ENCODE data around the gene EPB41L1. TPM values are rescaled to one million over a fixed set of nuclear protein-coding genes. Genes with fewer than 3 reads are reported as not detected.
A peak's percentile ranks its signal among the peaks of the same experiment; 100 is the strongest.

EPB41L1 gene
- total and polyA plus RNA-seq, 2 donors from 2014 or later: 53.2 to 230 TPM

- no peak overlapping the region for H3K27ac ChIP-seq (ENCODE audit: low read depth in 2 of 2, low read length in 2 of 2)
- H3K36me3 ChIP-seq (ENCODE audit: control insufficient read depth in 2 of 3, insufficient read depth in 3 of 3, low read length in 3 of 3): peaks cover 3 to 66% (median 33%) of the 10 kb centered on the region in 3 donors
- no peaks in the 10 kb centered on the region for H3K9me3 ChIP-seq (ENCODE audit: control insufficient read depth in 2 of 3, insufficient read depth in 1 of 3, low read length in 3 of 3)
- H3K4me1 ChIP-seq (ENCODE audit: control insufficient read depth in 2 of 3, insufficient read depth in 2 of 3, low read depth in 1 of 3, low read length in 3 of 3): no peaks in the 10 kb centered on the region
- H3K27me3 ChIP-seq (ENCODE audit: control insufficient read depth, insufficient read depth, low read length): no peaks in the 10 kb centered on the region
- FAIRE-seq (no peak), DNase-seq (no peak)
- H3K4me3 ChIP-seq (ENCODE audit: low read length in 3 of 3): no peak overlapping the region
- TF ChIP-seq, protein P1, sequence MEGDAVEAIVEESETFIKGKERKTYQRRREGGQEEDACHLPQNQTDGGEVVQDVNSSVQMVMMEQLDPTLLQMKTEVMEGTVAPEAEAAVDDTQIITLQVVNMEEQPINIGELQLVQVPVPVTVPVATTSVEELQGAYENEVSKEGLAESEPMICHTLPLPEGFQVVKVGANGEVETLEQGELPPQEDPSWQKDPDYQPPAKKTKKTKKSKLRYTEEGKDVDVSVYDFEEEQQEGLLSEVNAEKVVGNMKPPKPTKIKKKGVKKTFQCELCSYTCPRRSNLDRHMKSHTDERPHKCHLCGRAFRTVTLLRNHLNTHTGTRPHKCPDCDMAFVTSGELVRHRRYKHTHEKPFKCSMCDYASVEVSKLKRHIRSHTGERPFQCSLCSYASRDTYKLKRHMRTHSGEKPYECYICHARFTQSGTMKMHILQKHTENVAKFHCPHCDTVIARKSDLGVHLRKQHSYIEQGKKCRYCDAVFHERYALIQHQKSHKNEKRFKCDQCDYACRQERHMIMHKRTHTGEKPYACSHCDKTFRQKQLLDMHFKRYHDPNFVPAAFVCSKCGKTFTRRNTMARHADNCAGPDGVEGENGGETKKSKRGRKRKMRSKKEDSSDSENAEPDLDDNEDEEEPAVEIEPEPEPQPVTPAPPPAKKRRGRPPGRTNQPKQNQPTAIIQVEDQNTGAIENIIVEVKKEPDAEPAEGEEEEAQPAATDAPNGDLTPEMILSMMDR (IDR thresholded peaks at IDR 0.05; ENCODE audit: borderline replicate concordance, extremely low read depth, insufficient read depth): no peak
- H3K9ac ChIP-seq (ENCODE audit: low read length in 3 of 3): no peak overlapping the region
- intact Hi-C loops (cut with DNase I): no loop called here
These were observed 46.7 kb downstream of the EPB41L1 start for GRCh38 chr20:36201198-36201597.

DNA sequence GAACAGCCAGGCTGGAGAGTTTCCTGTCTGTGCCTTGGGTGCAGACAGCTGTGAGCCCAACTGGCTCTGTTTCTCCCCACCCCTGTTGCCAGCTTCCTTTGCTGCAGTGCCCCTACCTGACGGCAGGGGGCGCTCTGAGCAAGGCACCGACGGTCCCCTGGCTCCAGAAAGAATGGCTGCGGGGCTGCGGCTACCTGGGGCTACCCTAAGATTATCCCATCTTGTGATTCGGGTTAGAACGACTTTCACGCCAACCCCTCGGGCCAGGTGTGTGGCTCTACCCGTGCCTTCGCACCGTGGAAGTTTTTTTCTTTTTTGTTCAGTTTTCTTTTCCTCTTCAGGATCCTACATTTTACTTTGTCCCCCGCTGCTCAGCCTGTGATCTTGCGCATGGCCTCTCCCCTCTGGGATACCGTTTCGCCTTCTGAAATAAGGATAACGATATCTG, 48.4 kb downstream of the EPB41L1 start:
- no peaks in the 10 kb centered on the region for H3K9me3 ChIP-seq (ENCODE audit: control insufficient read depth in 2 of 3, insufficient read depth in 1 of 3, low read length in 3 of 3)
- FAIRE-seq: no peak
- H3K27ac ChIP-seq (ENCODE audit: low read depth in 2 of 2, low read length in 2 of 2): no peak overlapping the region
- no peaks in the 10 kb centered on the region for H3K27me3 ChIP-seq (ENCODE audit: control insufficient read depth, insufficient read depth, low read length)
- TF ChIP-seq, protein P1 (IDR thresholded peaks at IDR 0.05; ENCODE audit: borderline replicate concordance, extremely low read depth, insufficient read depth): peak; percentile 93
- H3K4me1 ChIP-seq (ENCODE audit: control insufficient read depth in 2 of 3, insufficient read depth in 2 of 3, low read depth in 1 of 3, low read length in 3 of 3): no peaks in the 10 kb centered on the region
- H3K9ac ChIP-seq (ENCODE audit: low read length in 3 of 3): no peak overlapping the region
- H3K4me3 ChIP-seq (ENCODE audit: low read length in 3 of 3): no peak overlapping the region
- intact Hi-C loops (cut with DNase I): no loop called here
- peak; percentile 57 to 82 (median 72) for DNase-seq
- peaks cover 0 to 52% (median 30%) of the 10 kb centered on the region in 3 donors for H3K36me3 ChIP-seq (ENCODE audit: control insufficient read depth in 2 of 3, insufficient read depth in 3 of 3, low read length in 3 of 3)

GRCh38 chr20:36203861-36204260, 49.3 kb downstream of the EPB41L1 start:
- H3K27me3 ChIP-seq (ENCODE audit: control insufficient read depth, insufficient read depth, low read length): no peaks in the 10 kb centered on the region
- TF ChIP-seq, protein P1 (IDR thresholded peaks at IDR 0.05; ENCODE audit: borderline replicate concordance, extremely low read depth, insufficient read depth): no peak
- peaks cover 0 to 51% (median 32%) of the 10 kb centered on the region in 3 donors for H3K36me3 ChIP-seq (ENCODE audit: control insufficient read depth in 2 of 3, insufficient read depth in 3 of 3, low read length in 3 of 3)
- no peaks in the 10 kb centered on the region for H3K9me3 ChIP-seq (ENCODE audit: control insufficient read depth in 2 of 3, insufficient read depth in 1 of 3, low read length in 3 of 3)
- no peaks in the 10 kb centered on the region for H3K4me1 ChIP-seq (ENCODE audit: control insufficient read depth in 2 of 3, insufficient read depth in 2 of 3, low read depth in 1 of 3, low read length in 3 of 3)
- FAIRE-seq (no peak), DNase-seq (peak in 1 of 5 donors; percentile 7)
- intact Hi-C loops (cut with DNase I): no loop called here
- no peak overlapping the region for H3K4me3 ChIP-seq (ENCODE audit: low read length in 3 of 3)
- no peak overlapping the region for H3K9ac ChIP-seq (ENCODE audit: low read length in 3 of 3)
- H3K27ac ChIP-seq (ENCODE audit: low read depth in 2 of 2, low read length in 2 of 2): no peak overlapping the region

- H3K36me3 ChIP-seq (ENCODE audit: control insufficient read depth in 2 of 3, insufficient read depth in 3 of 3, low read length in 3 of 3): peaks cover 0 to 54% (median 35%) of the 10 kb centered on the region in 3 donors
- intact Hi-C loops (cut with DNase I): no loop called here
- TF ChIP-seq, protein P1 (IDR thresholded peaks at IDR 0.05; ENCODE audit: borderline replicate concordance, extremely low read depth, insufficient read depth): no peak
These were observed 50.5 kb downstream of the EPB41L1 start for GRCh38 chr20:36205026-36205425.

More at GRCh38 chr20:36205026-36205425, 50.5 kb downstream of the EPB41L1 start:
- FAIRE-seq (no peak), DNase-seq (no peak)
- Histone ChIP-seq H3K27me3 (ENCODE audit: control insufficient read depth, insufficient read depth, low read length) (no peaks in the 10 kb centered on the region), H3K27ac (ENCODE audit: low read depth in 2 of 2, low read length in 2 of 2) (no peak overlapping the region), H3K4me1 (ENCODE audit: control insufficient read depth in 2 of 3, insufficient read depth in 2 of 3, low read depth in 1 of 3, low read length in 3 of 3) (no peaks in the 10 kb centered on the region), H3K9me3 (ENCODE audit: control insufficient read depth in 2 of 3, insufficient read depth in 1 of 3, low read length in 3 of 3) (no peaks in the 10 kb centered on the region), H3K9ac (ENCODE audit: low read length in 3 of 3) (no peak overlapping the region), H3K4me3 (ENCODE audit: low read length in 3 of 3) (no peak overlapping the region)

All from kidney (tissue), 14 donors.